SKM-1 treated with dmso at 0.1 percent for 144 hours (cell line): ENCODE measurements around the gene CLN6.
"Not testable (repeated sequence)": the region's sequence is repeated elsewhere in the genome, so short reads cannot be mapped to it uniquely, and the experiment has no call there.

Source experiments
- DNase-seq: peaks from one replicate; lab custom pipeline; 2025; ENCODE audit not compliant: unreplicated experiment; lab: John Stamatoyannopoulos, UW

Gene CLN6

GRCh38 chr15:68207176-68207935 lies 22.2 kb downstream of the CLN6 start:
- DNase-seq, result no peak

DNA sequence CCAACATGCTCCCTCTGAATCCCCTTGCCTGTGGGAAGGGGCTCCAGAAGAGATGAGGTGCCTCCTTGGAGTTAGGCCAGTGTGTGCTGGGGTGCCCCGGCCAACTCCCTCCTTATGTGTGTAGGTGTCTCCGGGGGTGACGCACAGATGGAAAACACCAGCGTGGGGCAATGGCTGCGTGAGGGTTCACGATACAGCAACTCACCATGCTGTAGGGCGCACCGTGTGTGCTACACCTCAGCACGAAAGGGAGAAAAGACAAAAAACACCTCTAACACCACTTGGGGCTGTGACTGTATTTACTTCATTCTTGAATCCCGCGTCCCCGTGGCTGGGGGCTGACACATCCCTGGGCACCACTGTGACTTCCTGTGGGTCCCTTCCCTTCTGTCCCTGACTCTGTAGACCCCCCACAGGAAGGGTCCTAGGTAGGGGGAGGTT lies 22.8 kb downstream of the CLN6 start:
- DNase-seq, result no peak

GRCh38 chr15:68205954-68206539 lies 23.5 kb downstream of the CLN6 start:
- peak; percentile 87 for DNase-seq

GRCh38 chr15:68205558-68205944 lies 24.0 kb downstream of the CLN6 start:
- no peak for DNase-seq

GRCh38 chr15:68204776-68205557 lies 24.6 kb downstream of the CLN6 start, which contains the start of gene CALML4:
Gene CALML4, minus strand, starts transcription at chr15:68205332. Its CDS starts 85 bp downstream, at chr15:68205247.
- DNase-seq, result no peak

- DNase-seq, result no peak
Measured at GRCh38 chr15:68204361-68204760, 25.2 kb downstream of the CLN6 start.

DNA sequence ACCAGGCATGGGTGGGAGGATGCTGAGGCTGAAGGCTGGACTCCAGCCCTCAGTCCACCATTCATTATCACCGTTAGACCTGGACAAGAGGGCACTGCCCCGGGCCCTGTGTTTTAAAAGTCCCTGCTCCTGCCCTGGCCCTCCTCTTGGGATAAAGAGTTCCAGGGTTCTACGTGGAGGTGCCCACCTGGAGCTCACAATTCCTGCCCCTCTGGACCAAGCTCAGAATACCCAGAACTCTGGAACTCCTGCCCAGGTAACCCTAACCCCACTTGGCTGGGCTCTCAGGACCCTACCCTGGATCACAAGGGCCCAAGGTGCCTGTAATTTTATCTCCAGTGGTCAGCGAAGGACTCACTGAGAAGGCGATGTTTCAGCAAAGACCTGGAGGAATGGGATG lies 25.6 kb downstream of the CLN6 start:
- no peak for DNase-seq

DNA sequence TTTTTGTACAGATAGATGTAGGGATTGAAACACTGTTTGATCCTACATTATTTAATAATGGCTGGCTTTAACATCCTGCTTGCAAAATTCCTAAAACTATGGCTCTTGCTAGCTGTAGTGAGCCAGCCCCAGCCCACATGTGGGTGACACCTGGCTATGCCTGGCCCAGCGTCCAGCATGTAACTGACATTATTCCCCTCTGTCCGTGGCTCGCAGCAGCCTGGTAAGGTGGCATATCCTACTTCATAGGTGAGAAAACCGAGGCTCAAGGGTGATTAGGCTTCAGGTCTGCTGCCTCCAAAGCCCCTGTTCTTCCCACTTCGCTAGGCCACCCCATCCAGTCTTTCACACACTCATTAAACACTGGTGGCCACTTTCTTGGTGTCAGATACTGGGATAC lies 26.0 kb downstream of the CLN6 start:
- DNase-seq, result no peak

DNA sequence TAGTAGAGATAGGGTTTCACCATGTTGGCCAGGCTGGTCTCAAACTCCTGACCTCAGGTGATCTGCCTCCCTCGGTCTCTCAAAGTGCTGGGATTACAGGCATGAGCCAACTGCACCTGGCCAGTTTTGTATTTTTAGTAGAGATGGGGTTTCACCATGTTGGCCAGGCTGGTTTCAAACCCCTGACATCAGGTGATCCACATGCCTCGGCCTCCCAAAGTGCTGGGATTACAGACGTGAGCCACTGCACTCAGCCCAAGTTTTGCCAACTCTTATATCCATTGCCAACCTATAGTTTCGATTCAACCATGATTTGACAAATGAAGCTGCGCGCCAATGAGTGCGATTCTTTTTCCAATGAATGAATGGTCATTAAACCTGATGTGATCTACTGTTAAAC lies 26.5 kb downstream of the CLN6 start:
- not testable (repeated sequence) for DNase-seq

DNA sequence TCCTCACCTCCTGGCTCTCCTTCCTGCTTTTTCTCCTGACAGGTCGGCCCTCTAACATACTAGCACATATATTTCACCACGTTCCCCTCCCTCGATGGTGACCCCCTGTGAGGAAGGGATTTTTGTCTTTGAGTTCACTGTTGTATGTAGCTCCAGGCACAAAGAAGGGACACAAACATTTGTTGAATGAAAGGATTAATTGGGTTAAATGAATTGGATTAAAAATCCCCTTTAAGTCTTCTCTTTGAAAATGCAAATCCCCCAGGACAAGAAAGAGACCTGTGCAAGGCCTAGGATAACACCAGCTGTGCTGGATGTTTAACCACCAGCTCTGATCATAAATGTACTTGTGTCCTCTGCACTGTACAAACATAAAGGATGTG lies 27.7 kb downstream of the CLN6 start:
- no peak for DNase-seq

DNA sequence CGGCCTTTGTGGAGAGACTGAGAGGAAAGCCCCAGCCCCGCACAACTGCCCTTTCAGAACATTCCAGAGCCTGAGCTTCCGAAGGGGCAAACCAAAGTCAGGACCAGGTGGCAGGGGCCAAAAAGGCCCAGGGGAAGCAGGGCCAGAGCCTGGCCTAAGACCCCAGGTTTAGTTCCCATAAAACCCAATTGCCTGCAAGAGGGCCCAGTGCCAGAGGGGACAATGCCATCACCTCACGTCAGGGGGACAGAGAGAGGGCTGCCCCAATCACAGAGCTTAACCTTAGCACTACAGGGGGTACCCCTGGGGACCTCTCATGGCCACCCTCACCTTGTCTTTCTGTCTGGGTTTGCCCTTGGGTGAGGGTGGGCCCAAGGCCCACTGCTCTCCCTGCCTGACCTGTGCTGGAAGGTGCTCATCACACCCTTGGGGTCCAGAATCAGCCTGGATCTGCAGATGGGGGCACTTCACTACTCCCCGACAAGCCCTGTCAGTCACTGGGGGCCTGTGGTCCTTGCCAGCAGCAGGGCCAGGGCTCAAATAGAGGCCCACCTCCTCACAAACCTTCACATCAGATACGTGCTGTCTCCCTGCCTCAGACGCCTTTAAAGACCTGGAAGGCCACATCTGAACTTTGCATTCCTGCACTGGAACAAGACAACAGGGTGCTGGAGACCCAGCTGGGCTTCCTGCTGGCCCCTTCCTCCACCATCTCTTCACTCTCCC lies 28.2 kb downstream of the CLN6 start:
- DNase-seq, result no peak

DNA sequence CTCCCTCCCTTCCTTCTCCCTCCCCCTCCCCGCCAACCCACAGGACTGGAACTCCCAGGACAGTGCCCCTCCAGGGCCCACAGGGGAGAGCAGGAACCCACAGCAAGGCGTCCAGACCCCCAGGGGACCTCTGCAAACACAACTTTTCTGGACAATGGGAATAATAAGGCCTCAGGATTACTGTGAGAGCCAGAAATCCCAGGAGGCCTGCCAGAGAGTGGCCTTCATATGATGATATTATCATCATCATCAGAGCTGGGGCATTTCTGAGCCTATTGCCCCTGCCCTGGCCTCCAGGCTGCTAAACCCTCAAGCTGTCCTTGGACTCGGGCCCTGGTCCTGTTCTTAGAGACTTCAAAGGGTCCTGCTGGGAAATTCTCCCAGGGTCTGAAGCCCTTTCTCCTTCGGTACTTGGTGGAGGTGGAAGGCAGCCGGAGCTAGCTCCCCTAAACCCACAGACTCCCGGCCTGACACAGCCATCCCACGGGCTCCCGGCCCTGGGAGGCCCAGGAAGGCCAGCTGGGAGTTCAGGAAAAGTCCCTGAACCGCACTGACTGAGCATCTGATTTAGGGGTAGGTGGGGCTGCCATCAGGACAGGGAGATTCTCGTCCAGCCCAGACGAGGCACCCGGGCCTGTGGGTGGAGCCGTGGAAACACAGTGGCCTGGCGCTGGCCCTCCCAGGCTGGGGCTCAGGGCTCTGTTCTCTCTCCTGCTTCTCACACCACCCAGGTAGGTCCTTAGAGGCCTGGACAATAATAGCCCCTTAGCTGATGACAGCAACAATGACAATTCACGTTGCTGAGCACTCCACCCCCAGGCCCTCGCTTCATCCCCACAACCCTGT lies 29.3 kb downstream of the CLN6 start:
- no peak for DNase-seq

- no peak for DNase-seq
Measured at GRCh38 chr15:68199340-68199739, 30.2 kb downstream of the CLN6 start.

GRCh38 chr15:68197661-68198437 lies 31.7 kb downstream of the CLN6 start:
- DNase-seq, result no peak

DNA sequence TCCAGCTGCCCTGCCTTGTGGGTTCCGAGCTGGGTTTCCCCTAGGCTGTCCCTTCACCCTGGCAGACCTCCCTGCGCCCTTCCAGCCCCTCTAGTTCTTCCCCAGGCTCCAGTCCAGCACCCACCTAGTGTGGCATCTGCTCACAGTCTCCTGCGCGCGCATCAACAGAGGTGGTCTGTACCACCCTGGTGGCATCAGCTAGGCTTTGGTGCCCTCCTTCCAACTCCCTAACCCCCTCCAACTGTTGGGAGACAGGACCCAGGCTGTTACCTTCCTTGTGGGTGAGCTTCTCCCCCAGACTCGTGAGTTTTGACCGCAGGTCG lies 32.4 kb downstream of the CLN6 start:
- DNase-seq, result no peak

DNA sequence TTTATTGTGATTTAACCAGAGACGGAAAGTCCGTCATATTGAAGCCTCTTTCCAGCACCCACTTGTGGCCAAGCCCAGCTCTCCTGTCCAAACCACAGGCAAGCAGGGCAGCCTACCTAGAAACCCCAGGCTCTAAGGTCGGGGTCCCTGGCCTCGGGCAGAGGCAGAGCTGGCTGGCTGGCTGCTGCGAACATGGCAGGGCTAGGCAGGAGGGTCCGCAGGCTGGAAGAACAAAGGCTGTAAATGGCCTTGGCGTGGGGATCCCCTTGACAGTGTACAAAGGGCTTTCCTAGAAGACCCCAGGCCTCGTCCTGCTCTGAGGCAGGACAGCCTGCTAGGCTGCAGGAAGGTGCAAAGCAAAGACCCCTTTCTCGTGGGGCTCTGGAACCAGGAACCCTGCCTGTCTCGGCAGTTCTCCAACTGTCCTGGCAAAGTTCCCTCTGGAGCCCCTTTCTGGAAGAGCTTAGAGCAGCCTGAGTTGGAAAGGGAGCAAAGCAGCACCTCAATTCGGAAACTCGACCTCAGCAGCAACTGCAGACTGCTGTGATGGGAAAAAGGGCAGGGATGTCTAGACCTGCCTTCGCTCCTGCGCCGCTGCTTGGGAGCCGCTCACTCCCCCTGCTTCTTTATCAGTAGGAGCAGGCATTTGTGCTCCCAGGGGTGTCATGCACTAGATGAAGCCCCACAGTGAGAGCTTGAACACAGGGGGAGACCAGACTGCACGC lies 32.9 kb downstream of the CLN6 start:
- DNase-seq, result no peak

DNA sequence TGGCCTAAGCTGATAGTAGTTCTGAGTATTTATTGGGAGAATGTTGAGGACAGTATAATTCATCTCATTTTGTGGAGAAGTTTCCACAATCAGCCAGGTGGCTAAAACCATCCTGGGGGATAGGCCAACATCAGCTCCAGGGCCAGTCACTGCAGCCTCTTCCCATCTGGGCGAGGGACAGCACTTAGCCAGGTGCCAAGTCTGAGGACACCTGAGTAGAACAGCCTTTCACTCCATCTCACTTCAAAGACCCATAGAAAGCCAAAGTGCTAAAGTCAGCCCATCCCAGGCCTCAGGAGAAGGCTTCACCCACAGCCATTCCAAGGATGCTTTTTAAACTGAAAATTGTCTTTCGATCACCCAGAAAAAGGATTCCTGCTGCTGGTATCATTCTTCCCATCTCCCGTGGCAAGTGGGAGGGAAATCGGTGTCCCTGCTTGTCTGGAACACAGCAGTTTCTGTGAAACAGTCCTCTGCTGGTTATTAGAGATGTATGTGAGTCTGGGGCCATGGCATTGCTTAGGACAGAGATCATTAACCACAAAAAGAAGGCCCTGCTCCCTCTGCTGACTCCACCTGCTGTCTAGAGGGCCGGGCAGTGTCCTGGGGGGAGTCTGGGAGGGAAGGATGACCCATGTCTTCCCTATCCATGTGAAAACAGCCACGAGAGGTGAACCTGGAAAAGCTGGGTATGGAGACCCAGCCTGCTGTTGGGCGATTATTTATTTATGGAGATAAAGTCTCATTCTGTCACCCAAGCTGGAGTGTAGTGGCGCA lies 34.0 kb downstream of the CLN6 start:
- no peak for DNase-seq

GRCh38 chr15:68192804-68193486 lies 36.6 kb downstream of the CLN6 start:
- DNase-seq, result no peak
